ENCODE results near the gene ANKRD52.
"Not testable (repeated sequence)": the region's sequence is repeated elsewhere in the genome, so short reads cannot be mapped to it uniquely, and the experiment has no call there.

Gene ANKRD52

GRCh38 chr12:56272468-56272867 is 14.3 kb upstream of the ANKRD52 start:
- DNase-seq (ENCODE audit: low read depth in 2 of 2), result not testable (repeated sequence)

GRCh38 chr12:56271031-56271430 is 12.8 kb upstream of the ANKRD52 start:
- DNase-seq (ENCODE audit: low read depth in 2 of 2), result no peak

GRCh38 chr12:56267443-56268071 is 9.4 kb upstream of the ANKRD52 start:
- DNase-seq (ENCODE audit: low read depth in 2 of 2), result no peak

- peak; percentile 71 to 77 for DNase-seq (ENCODE audit: low read depth in 2 of 2)
Measured at GRCh38 chr12:56266693-56267442, 8.7 kb upstream of the ANKRD52 start, which contains the start of gene COQ10A. COQ10A (plus strand) TSS chr12:56266942; CDS start chr12:56267119, 177 bp downstream.

GRCh38 chr12:56266068-56266692 is 8.0 kb upstream of the ANKRD52 start:
- not testable (repeated sequence) for DNase-seq (ENCODE audit: low read depth in 2 of 2)

GRCh38 chr12:56262955-56263354 is 4.8 kb upstream of the ANKRD52 start:
- DNase-seq (ENCODE audit: low read depth in 2 of 2), result not testable (repeated sequence)

- DNase-seq (ENCODE audit: low read depth in 2 of 2), result no peak
Measured at GRCh38 chr12:56261503-56262232, 3.5 kb upstream of the ANKRD52 start.

GRCh38 chr12:56260921-56261320 is 2.7 kb upstream of the ANKRD52 start:
- DNase-seq (ENCODE audit: low read depth in 2 of 2), result no peak

GRCh38 chr12:56260380-56260779 is 2.2 kb upstream of the ANKRD52 start:
- no peak for DNase-seq (ENCODE audit: low read depth in 2 of 2)

- no peak for DNase-seq (ENCODE audit: low read depth in 2 of 2)
Measured at GRCh38 chr12:56258820-56259183, 618 bp upstream of the ANKRD52 start.

GRCh38 chr12:56257491-56258067 is 605 bp downstream of the ANKRD52 start:
- no peak for DNase-seq (ENCODE audit: low read depth in 2 of 2)

GRCh38 chr12:56257071-56257470 is 1.1 kb downstream of the ANKRD52 start:
- DNase-seq (ENCODE audit: low read depth in 2 of 2), result no peak

GRCh38 chr12:56256326-56256960 is 1.7 kb downstream of the ANKRD52 start:
- no peak for DNase-seq (ENCODE audit: low read depth in 2 of 2)

- DNase-seq (ENCODE audit: low read depth in 2 of 2), result no peak
Measured at GRCh38 chr12:56255671-56256070, 2.5 kb downstream of the ANKRD52 start.

- no peak for DNase-seq (ENCODE audit: low read depth in 2 of 2)
Measured at GRCh38 chr12:56253091-56253490, 5.1 kb downstream of the ANKRD52 start.

GRCh38 chr12:56252649-56253048 is 5.5 kb downstream of the ANKRD52 start:
- DNase-seq (ENCODE audit: low read depth in 2 of 2), result no peak

- no peak for DNase-seq (ENCODE audit: low read depth in 2 of 2)
Measured at GRCh38 chr12:56248711-56249110, 9.5 kb downstream of the ANKRD52 start.

GRCh38 chr12:56247923-56248322 is 10.3 kb downstream of the ANKRD52 start:
- no peak for DNase-seq (ENCODE audit: low read depth in 2 of 2)

GRCh38 chr12:56244494-56244893 is 13.7 kb downstream of the ANKRD52 start:
- no peak for DNase-seq (ENCODE audit: low read depth in 2 of 2)

- no peak for DNase-seq (ENCODE audit: low read depth in 2 of 2)
Measured at GRCh38 chr12:56243731-56244181, 14.4 kb downstream of the ANKRD52 start.

GRCh38 chr12:56242986-56243385 is 15.2 kb downstream of the ANKRD52 start:
- DNase-seq (ENCODE audit: low read depth in 2 of 2), result no peak

Data from stimulated activated CD4-positive, alpha-beta T cell treated with anti-CD3 and anti-CD28 coated beads, Interleukin-1b, Interleukin-23, amount 100 ng/mL, for 4 hours (primary cell).